Testis (tissue), 2 donors: ENCODE measurements around the gene PMP22.

Experiments
- CTCF ChIP-seq, 3 experiments: fragments of 450-650 bp in 2 of 3; fragments of 200-600 bp in 1 of 3; sonication (generic) in 1 of 3; IDR thresholded peaks; one replicate each; pipeline ENCODE4 v1.5.1; 2016 to 2019; ENCODE audit warnings: antibody characterized with exemption in 3 of 3, mild to moderate bottlenecking in 2 of 3, moderate library complexity in 1 of 3
- POLR2A ChIP-seq: fragments of 450-650 bp; IDR thresholded peaks from one replicate; pipeline ENCODE4 v1.6.1; 2017; ENCODE audit warnings: antibody characterized with exemption, mild to moderate bottlenecking, moderate library complexity

- TF ChIP-seq CTCF (IDR thresholded peaks at IDR 0.05): no peak
- TF ChIP-seq POLR2A: no peak
These were observed 15.6 kb downstream of the PMP22 start for GRCh38 chr17:15249487-15249886.
